GM12873 (cell line): ENCODE results near the gene PIGU.

Source experiments
- TF ChIP-seq, protein P1 (sequence below): IDR thresholded peaks from 2 replicates; pipeline ENCODE4 v1.5.1; 2012; ENCODE audit warnings: low read depth, mild to moderate bottlenecking, moderate library complexity, low read length, control low read depth; ENCODE audit not compliant: insufficient read depth; ENCODE audit errors: missing control alignments

Gene PIGU

GRCh38 chr20:34629342-34629741, 47.5 kb downstream of the PIGU start:
- TF ChIP-seq, protein P1, sequence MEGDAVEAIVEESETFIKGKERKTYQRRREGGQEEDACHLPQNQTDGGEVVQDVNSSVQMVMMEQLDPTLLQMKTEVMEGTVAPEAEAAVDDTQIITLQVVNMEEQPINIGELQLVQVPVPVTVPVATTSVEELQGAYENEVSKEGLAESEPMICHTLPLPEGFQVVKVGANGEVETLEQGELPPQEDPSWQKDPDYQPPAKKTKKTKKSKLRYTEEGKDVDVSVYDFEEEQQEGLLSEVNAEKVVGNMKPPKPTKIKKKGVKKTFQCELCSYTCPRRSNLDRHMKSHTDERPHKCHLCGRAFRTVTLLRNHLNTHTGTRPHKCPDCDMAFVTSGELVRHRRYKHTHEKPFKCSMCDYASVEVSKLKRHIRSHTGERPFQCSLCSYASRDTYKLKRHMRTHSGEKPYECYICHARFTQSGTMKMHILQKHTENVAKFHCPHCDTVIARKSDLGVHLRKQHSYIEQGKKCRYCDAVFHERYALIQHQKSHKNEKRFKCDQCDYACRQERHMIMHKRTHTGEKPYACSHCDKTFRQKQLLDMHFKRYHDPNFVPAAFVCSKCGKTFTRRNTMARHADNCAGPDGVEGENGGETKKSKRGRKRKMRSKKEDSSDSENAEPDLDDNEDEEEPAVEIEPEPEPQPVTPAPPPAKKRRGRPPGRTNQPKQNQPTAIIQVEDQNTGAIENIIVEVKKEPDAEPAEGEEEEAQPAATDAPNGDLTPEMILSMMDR = no peak

GRCh38 chr20:34628026-34628425, 48.9 kb downstream of the PIGU start:
- TF ChIP-seq, protein P1 = no peak

GRCh38 chr20:34627458-34627857, 49.4 kb downstream of the PIGU start:
- TF ChIP-seq, protein P1 = no peak

DNA sequence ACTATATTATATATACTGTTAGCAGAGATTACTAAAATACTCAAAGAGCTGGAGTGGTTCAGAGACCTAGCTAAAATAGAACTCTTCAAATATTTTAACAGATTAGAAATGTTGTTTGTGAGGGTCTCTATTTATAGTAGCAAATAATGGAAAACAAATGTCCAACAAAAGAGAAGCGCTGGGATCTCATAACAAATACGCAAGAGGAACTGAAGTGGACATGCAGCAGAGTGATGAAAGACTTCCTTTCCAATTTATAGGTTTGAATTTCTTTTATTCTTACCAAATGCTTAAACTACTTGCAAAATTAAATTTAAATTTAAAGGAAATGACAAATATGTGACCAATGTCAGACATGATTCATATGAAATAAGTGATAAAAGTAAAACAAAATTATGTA, 49.9 kb downstream of the PIGU start:
- TF ChIP-seq, protein P1 = no peak

- TF ChIP-seq, protein P1 = no peak
Measured at GRCh38 chr20:34624629-34625028, 52.3 kb downstream of the PIGU start.

- TF ChIP-seq, protein P1 = no peak
Measured at GRCh38 chr20:34622821-34623451, 54.0 kb downstream of the PIGU start.

- TF ChIP-seq, protein P1 = no peak
Measured at GRCh38 chr20:34621383-34622367, 55.2 kb downstream of the PIGU start.
